H9 (cell line): ENCODE measurements around the gene ACSL6. TPM values are rescaled to one million over a fixed set of nuclear protein-coding genes. Genes with fewer than 3 reads are reported as not detected.

ENCODE experiments used
- DNase-seq: peaks from one replicate; pipeline ENCODE4 v3.0.0-alpha.2; 2017
- H2AFZ ChIP-seq: one replicate; pipeline ENCODE4 v1.6.1; 2013; ENCODE audit warnings: mild to moderate bottlenecking, low read length, control low read depth, moderate library complexity
- H2AK5ac ChIP-seq: 2 replicates; pipeline ENCODE4 v1.6.1; 2013; ENCODE audit warnings: low read length, control low read depth, mixed read lengths; ENCODE audit not compliant: insufficient read length
- H2BK120ac ChIP-seq: one replicate; pipeline ENCODE4 v1.6.1; 2013; ENCODE audit warnings: low read depth, mild to moderate bottlenecking, low read length, control low read depth, inconsistent platforms; ENCODE audit not compliant: poor library complexity, severe bottlenecking
- H2BK12ac ChIP-seq: 2 replicates; pipeline ENCODE4 v1.6.1; 2013; ENCODE audit warnings: low read length, control low read depth, mixed read lengths, low read depth; ENCODE audit not compliant: insufficient read length
- H2BK15ac ChIP-seq: 2 replicates; pipeline ENCODE4 v1.6.1; 2013; ENCODE audit warnings: low read depth, low read length, control low read depth
- H2BK20ac ChIP-seq: one replicate; pipeline ENCODE4 v1.6.1; 2013; ENCODE audit warnings: low read depth, mild to moderate bottlenecking, low read length, control low read depth, inconsistent platforms; ENCODE audit not compliant: poor library complexity, severe bottlenecking
- H2BK5ac ChIP-seq: 2 replicates; pipeline ENCODE4 v1.6.1; 2013; ENCODE audit warnings: low read length, control low read depth, mixed read lengths; ENCODE audit not compliant: insufficient read length
- H3K14ac ChIP-seq: 2 replicates; pipeline ENCODE4 v1.6.1; 2013; ENCODE audit warnings: low read length, control low read depth; ENCODE audit not compliant: insufficient read depth
- H3K18ac ChIP-seq: 2 replicates; pipeline ENCODE4 v1.6.1; 2013; ENCODE audit warnings: low read depth, mild to moderate bottlenecking, mixed read lengths, low read length, control low read depth; ENCODE audit not compliant: insufficient read length
- H3K23ac ChIP-seq: 2 replicates; pipeline ENCODE4 v1.6.1; 2013; ENCODE audit warnings: low read length, control low read depth, mixed read lengths, low read depth; ENCODE audit not compliant: insufficient read length
- H3K23me2 ChIP-seq: 2 replicates; pipeline ENCODE4 v1.6.1; 2013; ENCODE audit warnings: low read depth, mild to moderate bottlenecking, mixed read lengths, low read length, control low read depth; ENCODE audit not compliant: insufficient read length, poor library complexity, severe bottlenecking
- H3K27ac ChIP-seq: 2 replicates; pipeline ENCODE4 v1.5.1; 2013; ENCODE audit warnings: low read length, control low read depth, mixed read lengths, low read depth; ENCODE audit not compliant: insufficient read length
- H3K27me3 ChIP-seq: 2 replicates; pipeline ENCODE4 v1.6.1; 2013; ENCODE audit warnings: low read length, control low read depth, inconsistent platforms; ENCODE audit not compliant: insufficient read depth
- H3K4ac ChIP-seq: 2 replicates; pipeline ENCODE4 v1.6.1; 2013; ENCODE audit warnings: low read depth, mild to moderate bottlenecking, control low read depth, inconsistent platforms, low read length, moderate library complexity
- H3K4me1 ChIP-seq: 2 replicates; pipeline ENCODE4 v1.6.1; 2013; ENCODE audit warnings: low read length, control low read depth, inconsistent platforms; ENCODE audit not compliant: insufficient read depth
- H3K4me2 ChIP-seq: 2 replicates; pipeline ENCODE4 v1.6.1; 2013; ENCODE audit warnings: low read length, control low read depth, mixed read lengths; ENCODE audit not compliant: insufficient read length, insufficient read depth
- H3K56ac ChIP-seq: 2 replicates; pipeline ENCODE4 v1.6.1; 2013; ENCODE audit warnings: low read depth, mild to moderate bottlenecking, mixed read lengths, low read length, control low read depth; ENCODE audit not compliant: insufficient read length
- H3K79me1 ChIP-seq: 2 replicates; pipeline ENCODE4 v1.6.1; 2013; ENCODE audit warnings: low read depth, mild to moderate bottlenecking, moderate library complexity, low read length, control low read depth, inconsistent platforms; ENCODE audit not compliant: insufficient read depth, poor library complexity, severe bottlenecking
- H3K79me2 ChIP-seq: 2 replicates; pipeline ENCODE4 v1.6.1; 2013; ENCODE audit warnings: low read length, control low read depth, inconsistent platforms; ENCODE audit not compliant: insufficient read depth
- H3K9ac ChIP-seq: 2 replicates; pipeline ENCODE4 v1.6.1; 2013; ENCODE audit warnings: low read length, control low read depth, mixed read lengths; ENCODE audit not compliant: insufficient read length; ENCODE audit errors: extremely low read depth
- H3K9me3 ChIP-seq: one replicate; pipeline ENCODE4 v1.6.1; 2013; ENCODE audit warnings: low read depth, low read length, inconsistent platforms; ENCODE audit not compliant: control insufficient read depth
- H3T11ph ChIP-seq: one replicate; pipeline ENCODE4 v1.6.1; 2013; ENCODE audit warnings: mild to moderate bottlenecking, low read length, control low read depth, inconsistent platforms
- H4K20me1 ChIP-seq: one replicate; pipeline ENCODE4 v1.6.1; 2013; ENCODE audit not compliant: control insufficient read depth, insufficient read length, insufficient read depth
- H4K5ac ChIP-seq: 2 replicates; pipeline ENCODE4 v1.6.1; 2013; ENCODE audit warnings: low read depth, mild to moderate bottlenecking, mixed read lengths, low read length, control low read depth; ENCODE audit not compliant: insufficient read length
- H4K8ac ChIP-seq: replicated peaks from 2 replicates; pipeline ENCODE4 v1.6.1; 2013; ENCODE audit warnings: low read length, control low read depth, mixed read lengths, low read depth; ENCODE audit not compliant: insufficient read length
- H4K91ac ChIP-seq: 2 replicates; pipeline ENCODE4 v1.6.1; 2013; ENCODE audit warnings: low read depth, mild to moderate bottlenecking, moderate library complexity, mixed read lengths, low read length, control low read depth; ENCODE audit not compliant: insufficient read length
- H3K27ac Mint-ChIP-seq, 3 experiments: 2 replicates in 2 of 3; 3 replicates in 1 of 3; pipeline ENCODE4 v1.8.0; 2020 to 2021; ENCODE audit warnings: mixed read lengths in 3 of 3, mild to moderate bottlenecking in 1 of 3, moderate library complexity in 1 of 3
- H3K27me3 Mint-ChIP-seq: 2 replicates; pipeline ENCODE4 v1.8.0; 2021; ENCODE audit warnings: low read depth, mild to moderate bottlenecking, moderate library complexity, mixed read lengths
- H3K36me3 Mint-ChIP-seq, 3 experiments: 2 replicates in 2 of 3; 3 replicates in 1 of 3; pipeline ENCODE4 v1.8.0; 2020 to 2021; ENCODE audit warnings: low read depth in 3 of 3, mixed read lengths in 3 of 3; ENCODE audit not compliant: insufficient read depth in 1 of 3
- H3K4me1 Mint-ChIP-seq, 2 experiments: 2 replicates each; pipeline ENCODE4 v1.8.0; 2020; ENCODE audit warnings: mixed read lengths in 2 of 2
- H3K4me3 Mint-ChIP-seq, 2 experiments: 2 replicates in 1 of 2; 3 replicates in 1 of 2; pipeline ENCODE4 v1.8.0; 2020 to 2021; ENCODE audit warnings: mild to moderate bottlenecking in 2 of 2, mixed read lengths in 2 of 2, moderate library complexity in 1 of 2
- H3K9me3 Mint-ChIP-seq, 2 experiments: 2 replicates in 1 of 2; 3 replicates in 1 of 2; pipeline ENCODE4 v1.8.0; 2020; ENCODE audit warnings: mild to moderate bottlenecking in 2 of 2, mixed read lengths in 2 of 2, moderate library complexity in 1 of 2
- CTCF ChIP-seq: fragments of 200-600 bp; sonication (generic); conservative IDR thresholded peaks from 3 replicates; pipeline ENCODE4 v1.8.0; 2021; ENCODE audit warnings: antibody characterized with exemption, mild to moderate bottlenecking
- WGBS: extraction: QIAGEN DNeasy Blood & Tissue Kit; methylation state at CpG from one replicate; pipeline ENCODE4 v1.1.7; 2013; ENCODE audit warnings: missing lambda C conversion rate, low lambda C conversion rate, mixed read lengths; ENCODE audit not compliant: insufficient read length; ENCODE audit errors: extremely low coverage; 5-methylcytosine and 5-hydroxymethylcytosine counted together
- total RNA-seq: library from RNA; stranded (reverse); gene quantifications from 2 replicates; pipeline ENCODE4 v1.2.1, GENCODE V29; 2021

Gene ACSL6
- total RNA-seq, 1 experiment from 2014 or later = 1.6 TPM

- Histone ChIP-seq H4K5ac (no peak overlapping the region), H3K56ac (no peak overlapping the region), H3K27me3 (no peaks in the 10 kb centered on the region), H3K4me2 (no peak overlapping the region), H3K18ac (no peak overlapping the region), H2BK5ac (no peak overlapping the region), H3K4me1 (no peaks in the 10 kb centered on the region), H2BK20ac (no peak overlapping the region), H4K91ac (no peak overlapping the region), H2AK5ac (no peak overlapping the region), H3K4ac (no peak overlapping the region), H3K23me2 (no peaks in the 10 kb centered on the region), H3K14ac (no peak overlapping the region), H2BK12ac (no peak overlapping the region), H3K79me2 (no peaks in the 10 kb centered on the region), H3K79me1 (no peaks in the 10 kb centered on the region), H3K27ac (no peak overlapping the region), H2AFZ (no peak overlapping the region), H2BK120ac (no peak overlapping the region), H3K9me3 (no peaks in the 10 kb centered on the region), H3T11ph (no peak overlapping the region), H2BK15ac (no peak overlapping the region), H3K23ac (no peak overlapping the region), H4K20me1 (no peaks in the 10 kb centered on the region), H3K9ac (no peak overlapping the region), H4K8ac (no peak overlapping the region)
- no peaks in the 10 kb centered on the region for H3K9me3 Mint-ChIP-seq
- DNase-seq = no peak
- WGBS = no CpG with 5 or more reads among the region's 4 CpGs
- no peaks in the 10 kb centered on the region for H3K36me3 Mint-ChIP-seq
- no peak overlapping the region for H3K27ac Mint-ChIP-seq
- no peak overlapping the region for H3K4me3 Mint-ChIP-seq
- no peak for TF ChIP-seq CTCF
- H3K4me1 Mint-ChIP-seq = no peaks in the 10 kb centered on the region
- H3K27me3 Mint-ChIP-seq = no peaks in the 10 kb centered on the region
These were observed 18.3 kb upstream of the ACSL6 start for GRCh38 chr5:132029609-132030330.
